ENCODE measurements around the gene FGFR2.
"Not testable (repeated sequence)": the region's sequence is repeated elsewhere in the genome, so short reads cannot be mapped to it uniquely, and the experiment has no call there.

The FGFR2 gene

GRCh38 chr10:121524157-121524817, 74.0 kb downstream of the FGFR2 start:
- no peak for DNase-seq (ENCODE audit: low read depth in 2 of 2)

GRCh38 chr10:121522831-121523230, 75.4 kb downstream of the FGFR2 start:
- no peak for DNase-seq (ENCODE audit: low read depth in 2 of 2)

GRCh38 chr10:121521794-121522556, 76.3 kb downstream of the FGFR2 start:
- DNase-seq (ENCODE audit: low read depth in 2 of 2), result no peak

GRCh38 chr10:121520526-121520925, 77.7 kb downstream of the FGFR2 start:
- DNase-seq (ENCODE audit: low read depth in 2 of 2), result not testable (repeated sequence)

GRCh38 chr10:121519901-121520493, 78.2 kb downstream of the FGFR2 start:
- no peak for DNase-seq (ENCODE audit: low read depth in 2 of 2)

- DNase-seq (ENCODE audit: low read depth in 2 of 2), result no peak
These were observed 78.8 kb downstream of the FGFR2 start for GRCh38 chr10:121519411-121519810.

GRCh38 chr10:121518333-121518732, 79.9 kb downstream of the FGFR2 start:
- no peak for DNase-seq (ENCODE audit: low read depth in 2 of 2)

- DNase-seq (ENCODE audit: low read depth in 2 of 2), result no peak
These were observed 82.0 kb downstream of the FGFR2 start for GRCh38 chr10:121516093-121516865.

- no peak for DNase-seq (ENCODE audit: low read depth in 2 of 2)
These were observed 83.9 kb downstream of the FGFR2 start for GRCh38 chr10:121514141-121514865.

GRCh38 chr10:121511943-121512342, 86.3 kb downstream of the FGFR2 start:
- DNase-seq (ENCODE audit: low read depth in 2 of 2), result no peak

- no peak for DNase-seq (ENCODE audit: low read depth in 2 of 2)
These were observed 86.8 kb downstream of the FGFR2 start for GRCh38 chr10:121511460-121511859.

GRCh38 chr10:121510201-121510771, 88.0 kb downstream of the FGFR2 start:
- DNase-seq (ENCODE audit: low read depth in 2 of 2), result no peak

GRCh38 chr10:121509796-121510195, 88.4 kb downstream of the FGFR2 start:
- no peak for DNase-seq (ENCODE audit: low read depth in 2 of 2)

- no peak for DNase-seq (ENCODE audit: low read depth in 2 of 2)
These were observed 89.1 kb downstream of the FGFR2 start for GRCh38 chr10:121509112-121509511.

GRCh38 chr10:121503587-121504051, 94.6 kb downstream of the FGFR2 start:
- DNase-seq (ENCODE audit: low read depth in 2 of 2), result no peak

- DNase-seq (ENCODE audit: low read depth in 2 of 2), result no peak
These were observed 96.4 kb downstream of the FGFR2 start for GRCh38 chr10:121501796-121502195.

GRCh38 chr10:121500701-121501332, 97.4 kb downstream of the FGFR2 start:
- DNase-seq (ENCODE audit: low read depth in 2 of 2), result no peak

- no peak for DNase-seq (ENCODE audit: low read depth in 2 of 2)
These were observed 100.5 kb downstream of the FGFR2 start for GRCh38 chr10:121497513-121498470.

- no peak for DNase-seq (ENCODE audit: low read depth in 2 of 2)
These were observed 102.5 kb downstream of the FGFR2 start for GRCh38 chr10:121495719-121496118.

Measured in stimulated activated CD8-positive, alpha-beta memory T cell treated with anti-CD3 and anti-CD28 coated beads, Interleukin-15, amount 100 ng/mL, for 4 hours (primary cell).